ENCODE data around the gene LIMK1. TPM values are rescaled to one million over a fixed set of nuclear protein-coding genes. Genes with fewer than 3 reads are reported as not detected.

Gene LIMK1
- total RNA-seq, 6 donors from 2014 or later = 15.9 to 51.9 (median 33.0) TPM

GRCh38 chr7:74087791-74088453 lies 4.3 kb downstream of the LIMK1 start:
- H3K4me1 ChIP-seq = peaks cover 22 to 32% (median 25%) of the 10 kb centered on the region in 4 donors
- H3K9me3 ChIP-seq = no peaks in the 10 kb centered on the region
- DNase-seq = no peak
- H3K4me3 ChIP-seq = no peak overlapping the region
- TF ChIP-seq CTCF (IDR thresholded peaks at IDR 0.05) = no peak
- TF ChIP-seq POLR2A (IDR thresholded peaks at IDR 0.05) = no peak
- TF ChIP-seq EP300 (IDR thresholded peaks at IDR 0.05) = no peak
- no peak for TF ChIP-seq POLR2AphosphoS5 (IDR thresholded peaks at IDR 0.05)
- H3K36me3 ChIP-seq = no peaks in the 10 kb centered on the region
- no peak for ATAC-seq (ENCODE audit: low FRiP score in 2 of 2)
- WGBS, 2 donors = 95 to 99% methylated on average over 10 of the region's 10 CpGs
- H3K27ac ChIP-seq = no peak overlapping the region
- no peaks in the 10 kb centered on the region for H3K27me3 ChIP-seq

- ATAC-seq (ENCODE audit: low FRiP score in 2 of 2) (no peak), DNase-seq (peak in 1 of 2 donors; percentile 64)
- WGBS, 2 donors = 70 to 100% methylated on average over 1 to 13 of the region's 13 CpGs
- TF ChIP-seq POLR2A (IDR thresholded peaks at IDR 0.05) (no peak), EP300 (IDR thresholded peaks at IDR 0.05) (no peak), CTCF (IDR thresholded peaks at IDR 0.05) (no peak), POLR2AphosphoS5 (IDR thresholded peaks at IDR 0.05) (no peak)
- peaks cover 0 to 9% (median 3%) of the 10 kb centered on the region in 4 donors for H3K36me3 ChIP-seq
- peaks cover 32 to 36% (median 33%) of the 10 kb centered on the region in 4 donors for H3K4me1 ChIP-seq
- no peaks in the 10 kb centered on the region for H3K27me3 ChIP-seq
- no peaks in the 10 kb centered on the region for H3K9me3 ChIP-seq
- peak overlapping the region; percentile 81 to 91 (median 87) for H3K27ac ChIP-seq
- H3K4me3 ChIP-seq = peak overlapping the region in 2 of 4 donors; percentile 55 to 56
Measured at GRCh38 chr7:74092321-74092963, 8.8 kb downstream of the LIMK1 start.

- H3K27me3 ChIP-seq = no peaks in the 10 kb centered on the region
- ATAC-seq (ENCODE audit: low FRiP score in 2 of 2) = peak; percentile 65 to 71
- WGBS, 2 donors = 47 to 54% methylated on average over 5 to 10 of the region's 12 CpGs
- H3K4me1 ChIP-seq = peaks cover 32 to 36% (median 33%) of the 10 kb centered on the region in 4 donors
- TF ChIP-seq POLR2AphosphoS5 (IDR thresholded peaks at IDR 0.05) (peak in 1 of 2 donors; percentile 32), CTCF (IDR thresholded peaks at IDR 0.05) (no peak), EP300 (IDR thresholded peaks at IDR 0.05) (no peak), POLR2A (IDR thresholded peaks at IDR 0.05) (peak in 1 of 4 donors; percentile 34)
- peaks cover 0 to 14% (median 5%) of the 10 kb centered on the region in 4 donors for H3K36me3 ChIP-seq
- no peaks in the 10 kb centered on the region for H3K9me3 ChIP-seq
- peak; percentile 72 to 87 for DNase-seq
- peak overlapping the region in 3 of 4 donors; percentile 55 to 60 (median 56) for H3K4me3 ChIP-seq
- H3K27ac ChIP-seq = peak overlapping the region; percentile 81 to 91 (median 87)
Measured at GRCh38 chr7:74092964-74093471, 9.4 kb downstream of the LIMK1 start.

- Histone ChIP-seq H3K27ac (peak overlapping the region; percentile 81 to 91 (median 87)), H3K36me3 (peaks cover 0 to 19% (median 6%) of the 10 kb centered on the region in 4 donors), H3K4me3 (peak overlapping the region in 3 of 4 donors; percentile 55 to 60 (median 56)), H3K4me1 (peaks cover 32 to 36% (median 33%) of the 10 kb centered on the region in 4 donors), H3K27me3 (no peaks in the 10 kb centered on the region), H3K9me3 (no peaks in the 10 kb centered on the region)
- WGBS, 2 donors = 37 to 48% methylated on average over 3 to 8 of the region's 15 CpGs
- ATAC-seq (ENCODE audit: low FRiP score in 2 of 2) (peak; percentile 10 to 58), DNase-seq (peak in 1 of 2 donors; percentile 86)
- TF ChIP-seq EP300 (IDR thresholded peaks at IDR 0.05) (no peak), CTCF (IDR thresholded peaks at IDR 0.05) (no peak), POLR2AphosphoS5 (IDR thresholded peaks at IDR 0.05) (no peak), POLR2A (IDR thresholded peaks at IDR 0.05) (no peak)
Measured at GRCh38 chr7:74093671-74094223, 10.1 kb downstream of the LIMK1 start.
